HPDE6-E6E7 (cell line): ENCODE data around the gene ADAMTS18.
"Not testable (repeated sequence)": the region's sequence is repeated elsewhere in the genome, so short reads cannot be mapped to it uniquely, and the experiment has no call there.

ENCODE experiments used
- DNase-seq: peaks from one replicate; pipeline ENCODE4 v3.0.0; 2011; ENCODE audit warnings: missing footprints; ENCODE audit errors: extremely low spot score

ADAMTS18 gene

GRCh38 chr16:77282345-77282744 lies 152.5 kb downstream of the ADAMTS18 start:
- no peak for DNase-seq

- not testable (repeated sequence) for DNase-seq
Observed at GRCh38 chr16:77279316-77279715, 155.5 kb downstream of the ADAMTS18 start.

- no peak for DNase-seq
Observed at GRCh38 chr16:77277571-77277970, 157.3 kb downstream of the ADAMTS18 start.

- DNase-seq, result no peak
Observed at GRCh38 chr16:77277141-77277540, 157.7 kb downstream of the ADAMTS18 start.

- no peak for DNase-seq
Observed at GRCh38 chr16:77276661-77277060, 158.2 kb downstream of the ADAMTS18 start.

GRCh38 chr16:77275303-77275702 lies 159.5 kb downstream of the ADAMTS18 start:
- DNase-seq, result not testable (repeated sequence)

GRCh38 chr16:77273815-77274214 lies 161.0 kb downstream of the ADAMTS18 start:
- no peak for DNase-seq

GRCh38 chr16:77271532-77272426 lies 163.1 kb downstream of the ADAMTS18 start:
- DNase-seq, result no peak

GRCh38 chr16:77266185-77266584 lies 168.6 kb downstream of the ADAMTS18 start:
- not testable (repeated sequence) for DNase-seq

GRCh38 chr16:77262971-77263370 lies 171.9 kb downstream of the ADAMTS18 start:
- DNase-seq, result no peak

- no peak for DNase-seq
Observed at GRCh38 chr16:77250400-77250799, 184.4 kb downstream of the ADAMTS18 start.

- DNase-seq, result no peak
Observed at GRCh38 chr16:77246150-77246549, 188.7 kb downstream of the ADAMTS18 start.

GRCh38 chr16:77242471-77242870 lies 192.4 kb downstream of the ADAMTS18 start:
- DNase-seq, result not testable (repeated sequence)

- no peak for DNase-seq
Observed at GRCh38 chr16:77238593-77238992, 196.2 kb downstream of the ADAMTS18 start.

GRCh38 chr16:77236063-77236511 lies 198.7 kb downstream of the ADAMTS18 start:
- peak; percentile 80 for DNase-seq

- no peak for DNase-seq
Observed at GRCh38 chr16:77234611-77235010, 200.2 kb downstream of the ADAMTS18 start.

- DNase-seq, result no peak
Observed at GRCh38 chr16:77233799-77234519, 200.9 kb downstream of the ADAMTS18 start.
